Endodermal cell (in vitro differentiated cells): Measurements from ENCODE around the gene VIPR1. TPM values are rescaled to one million over a fixed set of nuclear protein-coding genes. Genes with fewer than 3 reads are reported as not detected.

ENCODE experiments used
- DNase-seq: peaks from one replicate; pipeline ENCODE4 v3.0.0-alpha.2; 2017
- H3K27ac ChIP-seq: 2 replicates; pipeline ENCODE4 v1.5.1; 2013; ENCODE audit warnings: mild to moderate bottlenecking, low read depth, low read length, moderate library complexity
- H3K27me3 ChIP-seq: 2 replicates; pipeline ENCODE4 v1.6.1; 2013; ENCODE audit warnings: mild to moderate bottlenecking, low read length, moderate library complexity; ENCODE audit not compliant: insufficient read depth, control insufficient read depth, poor library complexity, severe bottlenecking
- H3K36me3 ChIP-seq: 2 replicates; pipeline ENCODE4 v1.7.0; 2013; ENCODE audit warnings: mild to moderate bottlenecking, low read length, moderate library complexity; ENCODE audit not compliant: control insufficient read depth, insufficient read depth
- H3K4me1 ChIP-seq: one replicate; pipeline ENCODE4 v1.7.0; 2013; ENCODE audit warnings: low read length; ENCODE audit not compliant: control insufficient read depth, insufficient read depth
- H3K4me3 ChIP-seq: 2 replicates; pipeline ENCODE4 v1.5.1; 2013; ENCODE audit warnings: mild to moderate bottlenecking, low read length, moderate library complexity
- H3K9ac ChIP-seq: 2 replicates; pipeline ENCODE4 v1.6.1; 2013; ENCODE audit warnings: mild to moderate bottlenecking, low read length, moderate library complexity; ENCODE audit not compliant: poor library complexity, severe bottlenecking; ENCODE audit errors: extremely low read depth
- H3K9me3 ChIP-seq: 2 replicates; pipeline ENCODE4 v1.6.1; 2013; ENCODE audit warnings: mild to moderate bottlenecking, low read length, moderate library complexity; ENCODE audit not compliant: control insufficient read depth
- H3K27ac Mint-ChIP-seq: 2 replicates; pipeline ENCODE4 v1.8.0; 2020; ENCODE audit warnings: mixed read lengths
- H3K27me3 Mint-ChIP-seq: 2 replicates; pipeline ENCODE4 v1.8.0; 2021; ENCODE audit warnings: mild to moderate bottlenecking, mixed read lengths; ENCODE audit not compliant: insufficient read depth
- H3K36me3 Mint-ChIP-seq: 2 replicates; pipeline ENCODE4 v1.8.0; 2020; ENCODE audit warnings: low read depth, mixed read lengths
- H3K4me1 Mint-ChIP-seq: 2 replicates; pipeline ENCODE4 v1.8.0; 2020; ENCODE audit warnings: mixed read lengths
- H3K4me3 Mint-ChIP-seq: 2 replicates; pipeline ENCODE4 v1.8.0; 2020; ENCODE audit warnings: mild to moderate bottlenecking, moderate library complexity, mixed read lengths
- H3K9me3 Mint-ChIP-seq: 2 replicates; pipeline ENCODE4 v1.8.0; 2020; ENCODE audit warnings: mild to moderate bottlenecking, mixed read lengths
- WGBS, 2 experiments: methylation state at CpG; one replicate each; pipeline versions ENCODE4 v1.1.5 to v1.1.7; 2013; ENCODE audit warnings: missing lambda C conversion rate in 2 of 2, mixed read lengths in 1 of 2; ENCODE audit not compliant: insufficient coverage in 1 of 2, insufficient read length in 1 of 2; 5-methylcytosine and 5-hydroxymethylcytosine counted together
- total RNA-seq, 2 donors: library from RNA; stranded (reverse); fragmentation: NEBNext Ultra II Directional in 1 of 2; extraction: Animal tissue kit (Norgen Biotek cat#: 25700) in 1 of 2; gene quantifications; 2 replicates in 1 of 2; 3 replicates in 1 of 2; pipeline ENCODE4 v1.2.1, GENCODE V29; 2021
- TF ChIP-seq, protein P1 (sequence below): fragments of 200-600 bp; sonication (generic); conservative IDR thresholded peaks from 2 replicates; pipeline ENCODE4 v1.5.0; 2021; ENCODE audit warnings: antibody characterized with exemption, mild to moderate bottlenecking

The VIPR1 gene
- total RNA-seq, 2 donors from 2014 or later = 12.9 to 14.7 TPM

DNA sequence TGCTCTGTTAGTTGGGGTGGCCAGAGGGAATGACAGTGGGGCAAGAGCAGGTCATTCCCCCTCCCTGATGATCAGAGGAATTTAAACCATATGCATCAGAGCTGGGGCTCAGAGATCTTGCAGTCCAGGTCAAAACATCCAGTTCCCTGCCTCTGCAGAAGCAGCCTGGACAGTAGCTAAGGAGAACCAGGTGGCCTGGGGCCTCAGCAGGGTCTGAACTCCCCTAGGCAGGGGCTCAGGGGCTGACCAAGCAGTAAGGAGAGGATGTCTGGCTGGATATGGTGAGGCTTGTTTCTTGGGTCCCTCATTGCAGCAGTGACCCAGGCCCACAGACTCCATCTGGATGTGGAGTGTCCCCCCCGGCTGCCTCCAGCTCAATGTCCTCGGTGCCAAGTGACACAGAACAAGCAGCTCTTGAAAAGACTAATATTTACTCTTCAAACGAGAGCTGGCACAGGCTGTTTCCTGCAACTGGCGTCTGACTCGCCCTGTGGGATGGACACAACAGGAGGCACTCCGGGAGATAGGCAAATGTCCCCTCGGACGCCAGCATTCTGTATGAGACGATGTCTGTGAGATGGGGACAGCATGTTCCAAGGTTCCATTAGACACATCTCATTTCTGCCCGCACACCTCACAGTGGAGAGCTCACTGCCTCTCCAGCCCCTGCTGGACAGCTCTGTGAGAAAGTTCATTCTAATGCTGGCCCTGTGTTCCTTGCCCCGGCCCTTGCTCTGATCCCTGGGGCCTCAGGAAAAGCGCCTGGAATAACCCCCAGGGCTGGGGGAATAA lies 42.2 kb downstream of the VIPR1 start:
- no peak for DNase-seq
- Histone ChIP-seq H3K36me3 (peaks cover 20% of the 10 kb centered on the region), H3K27ac (no peak overlapping the region), H3K9ac (no peak overlapping the region), H3K9me3 (no peaks in the 10 kb centered on the region), H3K27me3 (no peaks in the 10 kb centered on the region), H3K4me3 (no peak overlapping the region), H3K4me1 (no peaks in the 10 kb centered on the region)
- Mint-ChIP-seq H3K27me3 (no peaks in the 10 kb centered on the region), H3K9me3 (no peaks in the 10 kb centered on the region), H3K36me3 (no peaks in the 10 kb centered on the region), H3K4me3 (no peak overlapping the region), H3K27ac (no peak overlapping the region), H3K4me1 (peaks cover 2% of the 10 kb centered on the region)
- 90 to 91% methylated on average over 9 to 12 of the region's 12 CpGs for WGBS, 2 experiments
- TF ChIP-seq, protein P1, sequence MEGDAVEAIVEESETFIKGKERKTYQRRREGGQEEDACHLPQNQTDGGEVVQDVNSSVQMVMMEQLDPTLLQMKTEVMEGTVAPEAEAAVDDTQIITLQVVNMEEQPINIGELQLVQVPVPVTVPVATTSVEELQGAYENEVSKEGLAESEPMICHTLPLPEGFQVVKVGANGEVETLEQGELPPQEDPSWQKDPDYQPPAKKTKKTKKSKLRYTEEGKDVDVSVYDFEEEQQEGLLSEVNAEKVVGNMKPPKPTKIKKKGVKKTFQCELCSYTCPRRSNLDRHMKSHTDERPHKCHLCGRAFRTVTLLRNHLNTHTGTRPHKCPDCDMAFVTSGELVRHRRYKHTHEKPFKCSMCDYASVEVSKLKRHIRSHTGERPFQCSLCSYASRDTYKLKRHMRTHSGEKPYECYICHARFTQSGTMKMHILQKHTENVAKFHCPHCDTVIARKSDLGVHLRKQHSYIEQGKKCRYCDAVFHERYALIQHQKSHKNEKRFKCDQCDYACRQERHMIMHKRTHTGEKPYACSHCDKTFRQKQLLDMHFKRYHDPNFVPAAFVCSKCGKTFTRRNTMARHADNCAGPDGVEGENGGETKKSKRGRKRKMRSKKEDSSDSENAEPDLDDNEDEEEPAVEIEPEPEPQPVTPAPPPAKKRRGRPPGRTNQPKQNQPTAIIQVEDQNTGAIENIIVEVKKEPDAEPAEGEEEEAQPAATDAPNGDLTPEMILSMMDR = peak; percentile 49

DNA sequence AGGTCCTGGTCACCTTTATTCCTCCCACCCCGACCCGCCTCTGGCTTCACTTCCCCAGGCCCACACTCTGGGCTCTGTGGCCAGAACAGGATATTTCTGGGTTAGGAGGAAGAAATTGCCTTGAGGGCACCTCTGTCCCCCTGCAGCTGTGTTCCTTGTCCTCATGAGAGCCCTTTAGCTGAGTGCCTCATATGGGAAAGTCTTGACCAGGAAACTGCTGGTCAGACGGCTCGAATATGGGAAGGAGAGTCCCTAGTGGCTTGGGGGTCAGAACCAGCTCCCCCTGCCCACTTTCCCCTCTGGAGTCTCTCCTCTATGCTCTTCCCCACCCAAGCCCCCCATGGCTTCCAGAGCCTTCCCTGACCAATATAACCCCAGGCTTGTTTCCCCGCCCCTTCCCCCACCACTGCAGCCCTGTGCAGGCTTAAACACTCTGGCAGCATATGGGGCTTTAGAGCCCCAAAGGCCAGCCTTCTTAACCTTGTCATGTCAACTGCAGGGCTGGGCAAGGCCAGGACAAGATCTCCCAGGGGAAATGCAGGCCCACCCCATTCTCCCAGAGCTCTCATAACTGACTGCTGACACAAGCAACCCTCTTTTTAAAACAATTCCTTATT lies 42.9 kb downstream of the VIPR1 start:
- peaks cover under 1% of the 10 kb centered on the region for H3K36me3 Mint-ChIP-seq
- H3K27ac ChIP-seq = no peak overlapping the region
- no peaks in the 10 kb centered on the region for H3K9me3 Mint-ChIP-seq
- H3K27me3 Mint-ChIP-seq = no peaks in the 10 kb centered on the region
- no peak overlapping the region for H3K27ac Mint-ChIP-seq
- H3K4me1 ChIP-seq = no peaks in the 10 kb centered on the region
- H3K4me3 Mint-ChIP-seq = no peak overlapping the region
- WGBS, 2 experiments = 80 to 90% methylated on average over 2 to 5 of the region's 5 CpGs
- H3K4me1 Mint-ChIP-seq = peaks cover 2% of the 10 kb centered on the region
- TF ChIP-seq, protein P1 = no peak
- no peak for DNase-seq
- H3K9ac ChIP-seq = no peak overlapping the region
- no peaks in the 10 kb centered on the region for H3K27me3 ChIP-seq
- no peak overlapping the region for H3K4me3 ChIP-seq
- peaks cover 20% of the 10 kb centered on the region for H3K36me3 ChIP-seq
- no peaks in the 10 kb centered on the region for H3K9me3 ChIP-seq

DNA sequence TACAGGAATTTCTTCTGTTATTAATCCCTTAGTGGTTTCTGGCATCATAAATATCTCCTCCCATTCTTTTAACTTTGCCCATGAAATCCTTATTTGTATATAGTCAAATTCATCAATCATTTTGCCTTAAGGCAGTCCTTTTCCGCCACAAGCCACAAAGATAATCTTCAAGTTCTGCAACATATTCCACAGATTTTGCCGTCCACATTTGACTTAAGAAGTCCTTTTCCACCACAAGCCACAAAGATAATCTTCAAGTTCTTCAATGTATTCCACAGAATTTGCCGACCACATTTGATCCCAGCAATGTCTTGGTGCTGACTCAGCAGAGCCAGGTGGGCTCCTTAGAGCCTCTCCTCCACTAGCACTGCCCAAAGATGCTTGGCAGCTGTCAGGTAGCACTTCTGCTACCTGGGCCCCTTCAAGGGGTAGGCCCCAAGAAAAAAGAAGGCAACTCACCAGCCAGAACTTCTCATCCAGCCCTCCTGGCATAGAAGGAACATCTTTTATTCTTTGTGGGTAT lies 44.3 kb downstream of the VIPR1 start:
- no peak overlapping the region for H3K4me3 ChIP-seq
- Mint-ChIP-seq H3K4me3 (no peak overlapping the region), H3K9me3 (no peaks in the 10 kb centered on the region), H3K27me3 (no peaks in the 10 kb centered on the region), H3K4me1 (peaks cover 2% of the 10 kb centered on the region), H3K27ac (no peak overlapping the region), H3K36me3 (peaks cover 7% of the 10 kb centered on the region)
- no peaks in the 10 kb centered on the region for H3K4me1 ChIP-seq
- H3K9ac ChIP-seq = no peak overlapping the region
- TF ChIP-seq, protein P1 = no peak
- DNase-seq = no peak
- H3K9me3 ChIP-seq = no peaks in the 10 kb centered on the region
- H3K27me3 ChIP-seq = no peaks in the 10 kb centered on the region
- WGBS, 2 experiments = 91 to 94% methylated on average over 3 of the region's 3 CpGs
- peaks cover 27% of the 10 kb centered on the region for H3K36me3 ChIP-seq
- no peak overlapping the region for H3K27ac ChIP-seq
